VCaP (cell line): ENCODE measurements around the gene FBXO34.
"Not testable (repeated sequence)": the region's sequence is repeated elsewhere in the genome, so short reads cannot be mapped to it uniquely, and the experiment has no call there.

Experiments used
- H3K27ac ChIP-seq: fragments of 450-650 bp; 2 replicates; pipeline ENCODE4 v1.5.1; 2017
- CTCF ChIP-seq: fragments of 450-650 bp; conservative IDR thresholded peaks from 2 replicates; pipeline ENCODE4 v1.5.1; 2017; ENCODE audit warnings: mild to moderate bottlenecking, moderate library complexity

Gene FBXO34

GRCh38 chr14:55374771-55375170 lies 103.5 kb downstream of the FBXO34 start:
- H3K27ac ChIP-seq = no peak overlapping the region
- TF ChIP-seq CTCF = no peak

GRCh38 chr14:55377236-55377635 lies 106.0 kb downstream of the FBXO34 start:
- no peak for TF ChIP-seq CTCF
- H3K27ac ChIP-seq = no peak overlapping the region

- TF ChIP-seq CTCF = no peak
Observed at GRCh38 chr14:55381040-55381439, 109.8 kb downstream of the FBXO34 start.

GRCh38 chr14:55381561-55381960 lies 110.3 kb downstream of the FBXO34 start:
- no peak for TF ChIP-seq CTCF
- H3K27ac ChIP-seq = no peak overlapping the region

More at GRCh38 chr14:55381040-55381439, 109.8 kb downstream of the FBXO34 start:
- H3K27ac ChIP-seq = no peak overlapping the region

GRCh38 chr14:55382483-55382882 lies 111.3 kb downstream of the FBXO34 start:
- H3K27ac ChIP-seq = no peak overlapping the region
- TF ChIP-seq CTCF = no peak

GRCh38 chr14:55383056-55383466 lies 111.8 kb downstream of the FBXO34 start:
- not testable (repeated sequence) for H3K27ac ChIP-seq

GRCh38 chr14:55383541-55384140 lies 112.4 kb downstream of the FBXO34 start:
- no peak overlapping the region for H3K27ac ChIP-seq
- TF ChIP-seq CTCF = no peak

- no peak overlapping the region for H3K27ac ChIP-seq
- TF ChIP-seq CTCF = no peak
Observed at GRCh38 chr14:55384536-55384935, 113.3 kb downstream of the FBXO34 start.
